Uterus (tissue), 4 donors: ENCODE measurements around the gene CIB2. TPM values are rescaled to one million over a fixed set of nuclear protein-coding genes. Genes with fewer than 3 reads are reported as not detected.

Experiments used
- DNase-seq, 2 donors: peaks; one replicate each; pipeline ENCODE4 v3.0.0-alpha.2; 2019 to 2020
- H3K27ac ChIP-seq, 2 donors: fragments of 200-600 bp; sonication (generic); 1 replicate in 1 of 2; 2 replicates in 1 of 2; pipeline ENCODE4 v1.5.1; 2016 to 2018
- H3K27me3 ChIP-seq, 2 donors: fragments of 200-600 bp; sonication (generic); one replicate each; pipeline ENCODE4 v1.5.1; 2018 to 2019; ENCODE audit warnings: control low read depth in 1 of 2
- H3K36me3 ChIP-seq, 2 donors: fragments of 200-600 bp; sonication (generic); one replicate each; pipeline ENCODE4 v1.5.1; 2019; ENCODE audit warnings: control low read depth in 1 of 2
- H3K4me1 ChIP-seq, 2 donors: fragments of 200-600 bp; sonication (generic); one replicate each; pipeline ENCODE4 v1.5.1; 2018 to 2019; ENCODE audit warnings: control low read depth in 1 of 2
- H3K4me3 ChIP-seq, 2 donors: fragments of 200-600 bp; sonication (generic); 1 replicate in 1 of 2; 2 replicates in 1 of 2; pipeline ENCODE4 v1.5.1; 2018 to 2019; ENCODE audit warnings: mild to moderate bottlenecking in 1 of 2
- H3K9me3 ChIP-seq, 2 donors: fragments of 200-600 bp; sonication (generic); one replicate each; pipeline ENCODE4 v1.5.1; 2019; ENCODE audit warnings: control low read depth in 1 of 2
- POLR2A ChIP-seq, 2 donors: fragments of 450-650 bp; IDR thresholded peaks; one replicate each; pipeline ENCODE4 v1.6.1; 2016; ENCODE audit warnings: antibody characterized with exemption in 2 of 2, mild to moderate bottlenecking in 1 of 2, moderate library complexity in 1 of 2
- intact Hi-C: fragments of 100-400 bp; cut with DNase I; formaldehyde crosslinking; loops from one replicate; pipeline ENCODE4 v1.15.1; 2023; ENCODE audit warnings: low total_unique reads
- total RNA-seq, 4 donors: library from RNA; depleted of rRNA in 3 of 4; stranded (reverse); fragments of >200 nt in 3 of 4; gene quantifications; one replicate each; pipeline versions ENCODE4 v1.1.0 to v1.2.4, GENCODE V29; 2014 to 2023
- TF ChIP-seq, protein P1 (sequence below), 4 experiments: fragments of 200-600 bp in 2 of 4; fragments of 450-650 bp in 2 of 4; sonication (generic) in 2 of 4; IDR thresholded peaks; one replicate each; pipeline ENCODE4 v1.5.1; 2016 to 2019; ENCODE audit warnings: antibody characterized with exemption in 4 of 4, mild to moderate bottlenecking in 2 of 4, moderate library complexity in 1 of 4
- donor health status: DM: yes; HTN: yes; CAD: no.

CIB2 gene
- total RNA-seq, 4 donors from 2014 or later, result 4.4 to 11.3 (median 7.8) TPM

DNA sequence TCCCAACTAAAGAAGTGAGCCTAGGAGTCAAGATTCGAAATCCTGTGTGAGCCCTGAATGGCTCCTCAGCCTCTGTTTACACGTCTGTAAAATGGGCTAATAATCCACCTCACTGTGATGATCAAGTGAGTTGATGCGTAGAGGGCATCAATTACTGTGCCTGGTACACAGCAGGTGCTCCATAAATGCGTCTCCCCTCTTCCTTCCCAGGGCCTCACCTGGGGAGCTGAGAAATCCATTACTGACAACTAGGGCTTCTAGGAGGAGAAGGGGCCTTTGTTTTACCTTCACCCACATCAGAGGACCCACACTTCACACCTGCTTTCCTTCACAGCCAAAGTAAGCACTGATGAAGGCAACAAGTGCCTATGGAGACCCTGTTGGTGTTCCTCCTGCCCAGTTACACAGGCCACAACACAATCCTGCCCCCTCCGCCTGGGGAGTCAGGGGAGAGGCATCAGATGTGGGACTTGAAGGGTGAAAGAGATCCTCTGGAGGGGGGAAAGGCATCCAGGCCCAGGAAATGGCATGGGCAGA is 1.4 kb downstream of the CIB2 start:
- Histone ChIP-seq H3K9me3 (no peaks in the 10 kb centered on the region), H3K27me3 (no peaks in the 10 kb centered on the region), H3K4me3 (no peak overlapping the region), H3K27ac (peak overlapping the region in 1 of 2 donors; percentile 96), H3K36me3 (no peaks in the 10 kb centered on the region), H3K4me1 (no peaks in the 10 kb centered on the region)
- TF ChIP-seq, protein P1, sequence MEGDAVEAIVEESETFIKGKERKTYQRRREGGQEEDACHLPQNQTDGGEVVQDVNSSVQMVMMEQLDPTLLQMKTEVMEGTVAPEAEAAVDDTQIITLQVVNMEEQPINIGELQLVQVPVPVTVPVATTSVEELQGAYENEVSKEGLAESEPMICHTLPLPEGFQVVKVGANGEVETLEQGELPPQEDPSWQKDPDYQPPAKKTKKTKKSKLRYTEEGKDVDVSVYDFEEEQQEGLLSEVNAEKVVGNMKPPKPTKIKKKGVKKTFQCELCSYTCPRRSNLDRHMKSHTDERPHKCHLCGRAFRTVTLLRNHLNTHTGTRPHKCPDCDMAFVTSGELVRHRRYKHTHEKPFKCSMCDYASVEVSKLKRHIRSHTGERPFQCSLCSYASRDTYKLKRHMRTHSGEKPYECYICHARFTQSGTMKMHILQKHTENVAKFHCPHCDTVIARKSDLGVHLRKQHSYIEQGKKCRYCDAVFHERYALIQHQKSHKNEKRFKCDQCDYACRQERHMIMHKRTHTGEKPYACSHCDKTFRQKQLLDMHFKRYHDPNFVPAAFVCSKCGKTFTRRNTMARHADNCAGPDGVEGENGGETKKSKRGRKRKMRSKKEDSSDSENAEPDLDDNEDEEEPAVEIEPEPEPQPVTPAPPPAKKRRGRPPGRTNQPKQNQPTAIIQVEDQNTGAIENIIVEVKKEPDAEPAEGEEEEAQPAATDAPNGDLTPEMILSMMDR (IDR thresholded peaks at IDR 0.05), result no peak
- TF ChIP-seq POLR2A (IDR thresholded peaks at IDR 0.05), result no peak
- no peak for DNase-seq
- intact Hi-C loops, result no loop called here

DNA sequence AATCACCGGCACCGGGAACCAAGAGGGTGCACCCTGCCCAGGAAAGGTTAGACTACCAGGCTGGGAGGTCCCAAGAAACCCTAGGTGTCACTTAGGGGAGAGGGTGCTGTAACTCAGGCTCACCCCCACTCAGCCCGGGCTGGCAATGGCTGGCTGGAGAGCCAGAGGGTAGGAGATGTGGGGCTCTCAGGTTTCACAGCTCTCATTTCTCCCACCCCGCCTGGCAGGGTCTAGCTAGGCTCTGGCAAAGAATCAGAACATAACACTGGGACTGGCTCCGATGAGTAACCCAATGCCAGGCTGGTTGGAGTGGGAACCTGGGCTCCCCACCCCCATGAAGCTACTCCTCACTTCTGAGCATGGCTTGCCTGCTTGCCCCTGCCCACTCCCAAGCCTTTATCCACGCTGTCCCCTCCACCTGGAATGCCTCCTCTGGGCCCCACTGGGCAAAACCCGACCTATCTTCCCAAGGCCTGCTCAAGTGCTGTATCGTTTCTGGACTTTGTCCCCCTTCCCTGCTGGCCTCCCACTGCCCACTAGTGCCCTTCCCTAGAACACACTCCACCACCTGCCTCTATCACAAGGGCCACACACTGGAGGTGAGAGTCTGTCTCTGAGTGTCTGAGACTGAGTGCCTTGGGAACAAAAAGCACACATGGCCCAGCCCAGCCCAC is 2.0 kb downstream of the CIB2 start:
- Histone ChIP-seq H3K4me3 (no peak overlapping the region), H3K27me3 (no peaks in the 10 kb centered on the region), H3K27ac (peak overlapping the region in 1 of 2 donors; percentile 2), H3K9me3 (no peaks in the 10 kb centered on the region), H3K4me1 (no peaks in the 10 kb centered on the region), H3K36me3 (no peaks in the 10 kb centered on the region)
- TF ChIP-seq POLR2A (IDR thresholded peaks at IDR 0.05), result no peak
- TF ChIP-seq, protein P1 (IDR thresholded peaks at IDR 0.05), result no peak
- no peak for DNase-seq
- intact Hi-C loops, result no loop called here

DNA sequence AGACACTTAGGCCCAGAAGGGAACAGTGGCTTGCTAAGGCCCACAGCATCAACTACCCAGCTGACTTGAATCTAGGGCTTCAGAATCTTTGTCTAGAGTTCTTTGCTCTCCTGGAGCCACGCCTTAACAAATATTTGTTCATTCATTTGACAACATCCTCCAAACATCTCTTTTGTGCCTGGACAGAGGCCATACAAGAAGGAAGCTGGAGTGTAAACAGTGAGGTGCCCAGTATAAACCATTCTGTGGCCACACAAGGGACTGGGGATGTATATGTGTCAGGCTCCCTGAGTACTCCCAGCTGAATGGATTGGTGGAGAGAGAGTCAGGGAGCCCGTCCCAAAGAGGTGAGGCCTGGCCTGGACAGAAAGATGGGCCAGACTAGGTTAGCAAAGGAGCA is 3.4 kb downstream of the CIB2 start:
- no peaks in the 10 kb centered on the region for H3K9me3 ChIP-seq
- no peaks in the 10 kb centered on the region for H3K4me1 ChIP-seq
- no peaks in the 10 kb centered on the region for H3K27me3 ChIP-seq
- no peaks in the 10 kb centered on the region for H3K36me3 ChIP-seq
- no peak overlapping the region for H3K4me3 ChIP-seq
- intact Hi-C loops, result no loop called here
- no peak for DNase-seq
- no peak for TF ChIP-seq POLR2A (IDR thresholded peaks at IDR 0.05)
- TF ChIP-seq, protein P1 (IDR thresholded peaks at IDR 0.05), result no peak
- H3K27ac ChIP-seq, result no peak overlapping the region

DNA sequence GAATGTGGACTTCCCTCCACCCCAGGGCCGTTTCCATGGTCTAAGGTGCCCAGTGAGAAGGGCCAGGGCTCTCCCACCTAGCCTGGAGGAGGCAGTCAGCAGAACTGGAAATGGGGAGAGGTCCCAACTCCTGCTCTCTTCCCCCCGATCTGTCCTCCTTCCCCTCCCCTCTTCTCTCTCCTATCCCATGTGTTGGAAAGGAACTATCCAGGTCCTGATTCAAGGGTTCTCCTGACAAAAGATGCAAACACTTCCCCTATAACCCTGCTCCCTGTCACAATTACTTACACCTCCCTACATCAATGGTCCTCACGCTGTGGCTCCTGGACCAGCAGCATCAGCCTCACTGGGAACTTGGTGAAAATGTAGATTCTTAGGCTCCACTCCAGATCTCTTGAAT is 6.0 kb downstream of the CIB2 start:
- Histone ChIP-seq H3K9me3 (no peaks in the 10 kb centered on the region), H3K4me1 (no peaks in the 10 kb centered on the region), H3K27ac (no peak overlapping the region), H3K4me3 (no peak overlapping the region), H3K27me3 (no peaks in the 10 kb centered on the region), H3K36me3 (no peaks in the 10 kb centered on the region)
- intact Hi-C loops, result no loop called here
- no peak for DNase-seq
- TF ChIP-seq, protein P1 (IDR thresholded peaks at IDR 0.05), result no peak
- no peak for TF ChIP-seq POLR2A (IDR thresholded peaks at IDR 0.05)

DNA sequence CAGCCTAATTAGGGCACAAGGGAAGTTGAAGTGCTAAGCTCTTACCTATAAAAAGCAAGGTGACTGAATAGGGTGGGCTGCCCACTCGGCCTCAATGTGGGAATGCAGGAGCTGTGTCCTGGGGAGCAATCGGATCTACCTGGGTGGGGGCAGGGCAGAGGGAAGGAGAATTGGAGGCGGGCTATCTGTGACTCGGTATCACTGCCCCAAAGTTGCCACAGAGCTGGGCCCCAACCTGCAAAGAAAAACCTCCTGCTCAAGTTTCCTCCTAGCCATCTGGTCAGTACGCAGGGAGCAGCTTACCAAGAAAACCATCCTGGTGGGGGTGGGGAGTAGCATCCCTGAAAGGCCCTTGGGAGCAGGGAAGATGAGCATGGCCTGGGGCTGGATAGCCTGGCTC is 10.7 kb downstream of the CIB2 start:
- Histone ChIP-seq H3K9me3 (no peaks in the 10 kb centered on the region), H3K4me3 (no peak overlapping the region), H3K4me1 (no peaks in the 10 kb centered on the region), H3K27me3 (no peaks in the 10 kb centered on the region), H3K36me3 (no peaks in the 10 kb centered on the region), H3K27ac (no peak overlapping the region)
- no peak for DNase-seq
- intact Hi-C loops, result no loop called here
- TF ChIP-seq POLR2A (IDR thresholded peaks at IDR 0.05), result no peak
- TF ChIP-seq, protein P1 (IDR thresholded peaks at IDR 0.05), result no peak
